Spinal cord (tissue), 10 donors: ENCODE results near the gene CRIP1. TPM values are rescaled to one million over a fixed set of nuclear protein-coding genes. Genes with fewer than 3 reads are reported as not detected.

Experiments used
- DNase-seq, 6 donors: peaks; one replicate each; pipeline versions ENCODE4 v3.0.0 to v3.0.0-alpha.2; 2013 to 2015; ENCODE audit warnings: low spot score in 6 of 6, low read depth in 4 of 6
- H3K27ac ChIP-seq: one replicate; pipeline ENCODE4 v1.5.1; 2013; ENCODE audit warnings: low read depth, low read length, control low read depth
- H3K27me3 ChIP-seq: one replicate; pipeline ENCODE4 v1.6.1; 2013; ENCODE audit warnings: low read length; ENCODE audit not compliant: control insufficient read depth, insufficient read depth
- H3K36me3 ChIP-seq: one replicate; pipeline ENCODE4 v1.6.1; 2013; ENCODE audit warnings: low read length; ENCODE audit not compliant: control insufficient read depth, insufficient read depth
- H3K4me1 ChIP-seq: one replicate; pipeline ENCODE4 v1.6.1; 2013; ENCODE audit warnings: low read length; ENCODE audit not compliant: control insufficient read depth, insufficient read depth
- H3K4me3 ChIP-seq: one replicate; pipeline ENCODE4 v1.5.1; 2013; ENCODE audit warnings: low read depth, low read length, control low read depth
- H3K9me3 ChIP-seq: one replicate; pipeline ENCODE4 v1.6.1; 2013; ENCODE audit warnings: low read length; ENCODE audit not compliant: control insufficient read depth, insufficient read depth
- WGBS: methylation state at CpG from one replicate; pipeline ENCODE4 v1.1.5; 2013; ENCODE audit warnings: missing lambda C conversion rate; ENCODE audit not compliant: insufficient coverage; 5-methylcytosine and 5-hydroxymethylcytosine counted together
- polyA plus RNA-seq, 2 donors: library from polyadenylated mRNA; unstranded; fragments of 120-200 nt; gene quantifications; one replicate each; pipeline ENCODE4 v1.2.1, GENCODE V29; 2013; ENCODE audit not compliant: insufficient read length in 2 of 2
- total RNA-seq, 2 donors: library from RNA; depleted of rRNA in 1 of 2; stranded (reverse); fragments of 120-200 nt in 1 of 2; fragments of >200 nt in 1 of 2; gene quantifications; one replicate each; pipeline versions ENCODE4 v1.2.3 to v1.2.4, GENCODE V29; 2013 to 2014
- donor health status: healthy.

The CRIP1 gene
- total and polyA plus RNA-seq, 4 donors = 4.3 to 34.5 (median 17.7) TPM

DNA sequence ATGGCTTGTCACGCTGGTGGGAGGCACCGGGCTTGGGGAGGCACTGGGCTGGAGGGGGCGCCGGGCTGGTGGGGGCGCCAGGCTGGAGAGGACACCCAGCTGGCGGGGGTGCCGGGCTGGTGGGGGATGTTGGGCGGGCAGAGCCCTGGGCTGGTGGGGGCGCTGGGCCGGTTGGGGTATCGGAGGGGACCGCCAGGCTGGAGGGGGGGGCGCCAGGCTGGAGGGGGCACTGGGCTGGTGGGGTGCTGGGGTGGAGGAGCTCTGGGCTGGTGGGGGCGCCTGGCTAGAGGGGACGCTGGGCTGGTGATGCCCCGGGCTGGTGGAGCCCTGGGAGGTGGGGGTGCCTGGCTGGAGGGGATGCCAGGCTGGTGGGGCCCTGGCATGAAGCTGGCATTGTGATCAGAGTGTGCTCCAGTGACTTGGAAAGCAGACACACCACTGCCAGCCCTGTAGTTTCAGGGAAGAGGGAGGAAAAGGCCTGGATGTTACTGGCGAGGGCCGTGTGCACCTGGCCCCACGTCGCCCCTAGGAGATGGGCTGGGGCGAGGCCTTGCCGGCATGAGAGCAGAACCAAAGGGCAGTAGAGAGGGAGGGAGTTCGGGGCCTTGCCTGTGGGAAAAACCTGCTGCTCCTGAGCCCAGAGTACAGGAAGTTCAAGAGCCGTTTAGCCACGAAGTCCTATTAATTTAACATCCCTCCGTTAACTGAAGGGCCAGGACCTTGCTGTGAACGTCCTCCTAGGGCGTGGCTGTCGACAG, 17.4 kb downstream of the CRIP1 start:
- H3K9me3 ChIP-seq = no peaks in the 10 kb centered on the region
- peaks cover 13% of the 10 kb centered on the region for H3K36me3 ChIP-seq
- H3K4me3 ChIP-seq = no peak overlapping the region
- no peak overlapping the region for H3K27ac ChIP-seq
- peaks cover 30% of the 10 kb centered on the region for H3K4me1 ChIP-seq
- 64% methylated on average over 14 of the region's 29 CpGs for WGBS
- no peaks in the 10 kb centered on the region for H3K27me3 ChIP-seq
- no peak for DNase-seq

- Histone ChIP-seq H3K27ac (no peak overlapping the region), H3K9me3 (no peaks in the 10 kb centered on the region), H3K27me3 (no peaks in the 10 kb centered on the region), H3K4me1 (peaks cover 20% of the 10 kb centered on the region), H3K4me3 (no peak overlapping the region), H3K36me3 (peaks cover 3% of the 10 kb centered on the region)
- no peak for DNase-seq
- 86% methylated on average over 16 of the region's 16 CpGs for WGBS
These were observed 18.4 kb downstream of the CRIP1 start for GRCh38 chr14:105505101-105505500.

GRCh38 chr14:105507247-105507646, 20.6 kb downstream of the CRIP1 start:
- Histone ChIP-seq H3K4me3 (no peak overlapping the region), H3K36me3 (no peaks in the 10 kb centered on the region), H3K27me3 (no peaks in the 10 kb centered on the region), H3K4me1 (peaks cover 12% of the 10 kb centered on the region), H3K27ac (no peak overlapping the region), H3K9me3 (no peaks in the 10 kb centered on the region)
- 86% methylated on average over 16 of the region's 17 CpGs for WGBS
- no peak for DNase-seq

DNA sequence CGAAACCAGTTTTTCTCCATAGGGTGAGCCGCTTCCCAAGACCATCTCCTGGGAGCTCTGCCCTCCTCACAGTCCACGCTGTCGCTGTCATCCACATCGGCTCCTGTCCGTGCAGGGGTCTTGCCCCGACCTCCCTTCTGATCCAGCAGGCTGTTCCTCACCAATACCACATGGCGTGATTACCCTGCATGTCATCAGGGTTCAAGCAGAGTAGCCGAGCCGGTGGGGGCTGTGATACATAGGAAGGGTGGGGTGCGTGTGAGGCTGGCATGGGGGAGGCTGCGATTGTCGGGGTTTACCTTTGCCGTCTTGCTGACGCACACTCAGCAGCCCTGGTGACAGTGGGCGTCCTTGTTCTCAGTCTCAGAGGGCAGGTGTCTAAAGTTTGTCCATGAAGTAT, 21.4 kb downstream of the CRIP1 start:
- no peaks in the 10 kb centered on the region for H3K27me3 ChIP-seq
- peaks cover 12% of the 10 kb centered on the region for H3K4me1 ChIP-seq
- H3K4me3 ChIP-seq = no peak overlapping the region
- no peaks in the 10 kb centered on the region for H3K9me3 ChIP-seq
- WGBS = 94% methylated on average over 16 of the region's 16 CpGs
- no peak overlapping the region for H3K27ac ChIP-seq
- DNase-seq = no peak
- no peaks in the 10 kb centered on the region for H3K36me3 ChIP-seq

- H3K4me3 ChIP-seq = no peak overlapping the region
- no peak overlapping the region for H3K27ac ChIP-seq
- H3K9me3 ChIP-seq = no peaks in the 10 kb centered on the region
- peaks cover 12% of the 10 kb centered on the region for H3K4me1 ChIP-seq
- WGBS = 94% methylated on average over 11 of the region's 12 CpGs
- DNase-seq = no peak
- H3K27me3 ChIP-seq = no peaks in the 10 kb centered on the region
- no peaks in the 10 kb centered on the region for H3K36me3 ChIP-seq
These were observed 21.9 kb downstream of the CRIP1 start for GRCh38 chr14:105508601-105509000.

DNA sequence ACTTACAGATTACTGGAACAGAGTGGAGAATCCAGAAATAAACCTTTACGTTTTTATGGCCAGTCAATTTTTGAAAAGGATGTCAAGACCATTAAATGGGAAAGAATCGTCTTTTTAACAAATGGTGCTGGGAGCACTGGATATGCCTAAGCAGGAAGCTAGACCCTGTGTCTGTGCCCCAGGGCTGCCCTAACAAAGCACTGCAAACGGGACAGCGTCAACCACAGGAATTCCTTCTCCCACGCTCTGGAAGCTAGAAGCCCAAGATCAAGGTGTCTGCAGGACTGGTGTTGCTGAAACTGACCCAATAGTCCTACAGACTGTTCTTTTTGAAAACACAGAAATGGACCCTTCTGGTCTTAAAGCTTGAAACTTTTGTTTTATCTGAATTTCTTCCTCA, 30.4 kb downstream of the CRIP1 start:
- Histone ChIP-seq H3K9me3 (no peaks in the 10 kb centered on the region), H3K27ac (no peak overlapping the region), H3K36me3 (no peaks in the 10 kb centered on the region), H3K27me3 (no peaks in the 10 kb centered on the region), H3K4me1 (no peaks in the 10 kb centered on the region), H3K4me3 (no peak overlapping the region)
- no peak for DNase-seq
- WGBS = 78% methylated on average over 5 of the region's 5 CpGs

- 79% methylated on average over 5 of the region's 14 CpGs for WGBS
- DNase-seq = no peak
- Histone ChIP-seq H3K27ac (no peak overlapping the region), H3K27me3 (no peaks in the 10 kb centered on the region), H3K9me3 (no peaks in the 10 kb centered on the region), H3K4me1 (no peaks in the 10 kb centered on the region), H3K4me3 (no peak overlapping the region), H3K36me3 (no peaks in the 10 kb centered on the region)
These were observed 33.4 kb downstream of the CRIP1 start for GRCh38 chr14:105519946-105520698.

DNA sequence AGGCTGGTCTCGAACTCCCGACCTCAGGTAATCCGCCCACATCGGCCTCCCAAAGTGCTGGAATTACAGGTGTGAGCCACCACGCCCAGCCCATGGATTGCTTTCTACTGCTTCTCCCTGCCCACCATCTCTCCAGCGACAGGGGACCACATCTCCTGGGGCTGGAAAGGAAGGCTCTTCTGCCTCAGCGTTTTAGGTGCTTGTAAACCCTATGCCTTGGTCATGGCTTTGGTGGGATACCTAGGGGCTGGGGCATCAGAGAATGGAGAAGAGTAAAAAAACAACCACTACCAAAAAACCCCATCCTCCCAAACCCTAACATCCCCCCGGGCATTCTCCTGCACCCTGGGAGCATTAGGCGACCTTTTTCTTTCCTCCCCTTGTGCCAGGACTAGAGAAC, 38.6 kb downstream of the CRIP1 start:
- Histone ChIP-seq H3K27ac (no peak overlapping the region), H3K9me3 (no peaks in the 10 kb centered on the region), H3K27me3 (no peaks in the 10 kb centered on the region), H3K36me3 (peaks cover 15% of the 10 kb centered on the region), H3K4me1 (peaks cover 35% of the 10 kb centered on the region), H3K4me3 (no peak overlapping the region)
- 82% methylated on average over 3 of the region's 9 CpGs for WGBS
- DNase-seq = no peak

- DNase-seq = peak in 3 of 6 donors; percentile 48 to 76 (median 72)
- Histone ChIP-seq H3K27me3 (no peaks in the 10 kb centered on the region), H3K4me1 (peaks cover 37% of the 10 kb centered on the region), H3K9me3 (no peaks in the 10 kb centered on the region), H3K4me3 (peak within 1 kb of the TSS; percentile 62), H3K36me3 (peaks cover 23% of the 10 kb centered on the region), H3K27ac (no peak within 1 kb of the TSS)
- WGBS = under 1% methylated on average over 81 of the region's 88 CpGs
These were observed 39.4 kb downstream of the CRIP1 start, which contains the start of gene TMEM121 for GRCh38 chr14:105525861-105526775. Gene TMEM121 (plus strand): TSS chr14:105526583. CDS start chr14:105528835, 2,252 bp downstream.
